ENCODE results near the gene SFT2D2.

GRCh38 chr1:168230709-168231108 is 4.9 kb downstream of the SFT2D2 start:
- TF ChIP-seq, protein P1, sequence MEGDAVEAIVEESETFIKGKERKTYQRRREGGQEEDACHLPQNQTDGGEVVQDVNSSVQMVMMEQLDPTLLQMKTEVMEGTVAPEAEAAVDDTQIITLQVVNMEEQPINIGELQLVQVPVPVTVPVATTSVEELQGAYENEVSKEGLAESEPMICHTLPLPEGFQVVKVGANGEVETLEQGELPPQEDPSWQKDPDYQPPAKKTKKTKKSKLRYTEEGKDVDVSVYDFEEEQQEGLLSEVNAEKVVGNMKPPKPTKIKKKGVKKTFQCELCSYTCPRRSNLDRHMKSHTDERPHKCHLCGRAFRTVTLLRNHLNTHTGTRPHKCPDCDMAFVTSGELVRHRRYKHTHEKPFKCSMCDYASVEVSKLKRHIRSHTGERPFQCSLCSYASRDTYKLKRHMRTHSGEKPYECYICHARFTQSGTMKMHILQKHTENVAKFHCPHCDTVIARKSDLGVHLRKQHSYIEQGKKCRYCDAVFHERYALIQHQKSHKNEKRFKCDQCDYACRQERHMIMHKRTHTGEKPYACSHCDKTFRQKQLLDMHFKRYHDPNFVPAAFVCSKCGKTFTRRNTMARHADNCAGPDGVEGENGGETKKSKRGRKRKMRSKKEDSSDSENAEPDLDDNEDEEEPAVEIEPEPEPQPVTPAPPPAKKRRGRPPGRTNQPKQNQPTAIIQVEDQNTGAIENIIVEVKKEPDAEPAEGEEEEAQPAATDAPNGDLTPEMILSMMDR (IDR thresholded peaks at IDR 0.05) = no peak
- no peak for TF ChIP-seq POLR2A (IDR thresholded peaks at IDR 0.05)
